Measurements from ENCODE around the gene ADAMTS4.

Gene ADAMTS4

DNA sequence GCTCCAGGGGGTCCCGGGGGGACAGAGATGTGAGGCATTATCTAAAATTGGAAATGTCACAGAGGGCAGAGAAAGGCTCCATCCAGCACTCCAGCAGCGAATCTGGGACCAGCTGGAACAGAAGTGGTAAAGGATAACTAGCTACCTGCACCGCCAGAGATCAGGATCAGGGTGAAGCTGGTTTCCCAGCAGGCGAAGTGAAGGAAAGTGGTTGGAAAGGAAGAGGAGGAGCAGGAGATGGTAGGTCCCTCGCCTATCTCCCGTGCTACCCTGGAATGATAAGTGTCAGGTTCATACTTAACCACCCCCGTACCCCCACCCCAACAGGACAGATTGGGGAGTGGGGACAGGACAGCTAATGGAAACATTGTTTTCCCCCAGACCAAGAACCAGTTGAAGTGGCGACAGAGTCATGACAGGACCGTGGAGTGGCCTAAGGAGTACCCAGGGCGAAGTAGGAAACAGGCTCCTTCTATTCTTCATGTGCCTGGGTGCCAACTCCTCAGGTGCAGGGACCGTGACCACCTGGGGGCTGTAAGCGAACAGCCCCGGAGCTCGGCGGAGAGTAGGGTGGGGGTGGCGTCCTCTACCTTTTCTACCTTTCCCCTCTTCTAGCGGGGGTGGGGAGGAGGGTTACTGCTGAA lies 22.3 kb downstream of the ADAMTS4 start:
- in situ Hi-C loops (cut with MboI; ENCODE audit: low sequenced_read_pairs), result loop anchor here (25.0 kb wide), 1 partner anchor 561 kb away; the partner anchor contains the start of gene DUSP12

DNA sequence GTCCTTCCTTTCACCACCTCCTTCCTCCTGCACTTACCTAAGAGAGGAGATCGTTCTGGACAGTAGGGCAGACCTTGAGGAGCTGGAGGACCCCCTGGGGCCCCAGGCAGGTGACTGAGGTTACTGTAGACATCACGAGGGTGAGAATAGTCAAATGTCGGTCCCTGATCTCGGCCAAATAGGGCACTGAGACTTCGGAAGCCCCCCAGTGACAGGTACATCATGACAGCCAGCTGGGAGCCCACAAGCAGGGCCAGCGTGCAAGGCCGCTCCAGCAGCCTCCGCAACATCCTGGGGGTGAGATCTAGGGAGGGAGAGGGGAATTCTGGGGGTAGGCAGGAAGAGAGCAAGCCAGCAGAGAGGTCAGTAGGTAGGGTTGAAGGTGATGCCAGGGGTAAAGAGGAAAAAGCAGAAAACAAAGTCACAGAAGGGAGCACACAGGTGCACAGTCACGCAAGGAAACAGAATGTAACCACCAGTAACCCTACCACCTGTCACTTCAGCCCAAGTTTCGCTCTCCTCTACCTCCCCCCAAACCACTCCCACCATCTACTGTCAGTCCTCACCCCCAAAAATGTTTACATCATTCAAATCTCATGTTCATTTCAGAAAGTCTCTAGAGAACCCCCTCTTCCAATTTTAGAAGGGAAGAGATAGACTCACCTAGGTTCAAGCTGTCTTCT lies 22.9 kb downstream of the ADAMTS4 start:
- in situ Hi-C loops (cut with MboI; ENCODE audit: low sequenced_read_pairs), result loop anchor here (25.0 kb wide), 1 partner anchor 561 kb away; the partner anchor contains the start of gene DUSP12

DNA sequence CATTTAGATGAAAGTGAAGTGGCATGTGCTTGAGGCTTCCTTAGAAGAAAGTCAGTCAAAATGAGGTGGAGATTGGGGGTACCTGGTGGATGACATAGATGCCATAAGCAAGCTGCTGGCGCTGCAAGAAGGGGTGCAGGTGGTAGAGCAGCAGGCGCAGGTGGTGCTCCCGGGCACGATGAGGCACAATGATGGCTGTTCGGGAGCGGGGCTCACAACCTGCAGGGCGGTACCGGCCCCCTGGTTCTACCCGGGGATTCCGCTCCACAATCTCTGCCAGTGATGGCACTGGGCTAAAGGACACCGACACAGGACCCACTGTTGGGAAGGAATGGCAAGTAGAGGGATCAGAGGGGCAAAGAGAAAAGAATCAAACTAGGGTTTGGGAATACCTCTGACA lies 23.9 kb downstream of the ADAMTS4 start:
- in situ Hi-C loops (cut with MboI; ENCODE audit: low sequenced_read_pairs), result loop anchor here (25.0 kb wide), 1 partner anchor 562 kb away; the partner anchor contains the start of gene DUSP12

DNA sequence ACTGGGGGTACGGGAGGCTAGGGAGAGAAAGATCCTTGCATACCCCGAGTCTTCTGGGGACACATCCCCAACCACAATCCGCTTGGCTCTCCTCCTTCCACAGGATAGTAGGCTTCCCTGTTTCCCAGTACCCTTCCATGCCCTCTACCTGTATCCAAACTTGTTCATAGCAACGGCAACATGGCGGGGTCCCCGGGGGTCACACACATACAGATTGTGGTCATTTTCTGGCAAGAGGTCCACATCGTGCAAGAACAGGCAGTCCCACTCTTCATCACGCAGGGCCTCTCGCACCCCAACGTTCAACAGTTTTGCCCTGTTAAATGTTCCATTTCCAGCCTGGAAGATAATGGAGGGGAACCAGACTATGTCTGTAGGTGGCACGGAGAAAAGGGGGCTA lies 25.1 kb downstream of the ADAMTS4 start:
- in situ Hi-C loops (cut with MboI; ENCODE audit: low sequenced_read_pairs), result no loop called here

DNA sequence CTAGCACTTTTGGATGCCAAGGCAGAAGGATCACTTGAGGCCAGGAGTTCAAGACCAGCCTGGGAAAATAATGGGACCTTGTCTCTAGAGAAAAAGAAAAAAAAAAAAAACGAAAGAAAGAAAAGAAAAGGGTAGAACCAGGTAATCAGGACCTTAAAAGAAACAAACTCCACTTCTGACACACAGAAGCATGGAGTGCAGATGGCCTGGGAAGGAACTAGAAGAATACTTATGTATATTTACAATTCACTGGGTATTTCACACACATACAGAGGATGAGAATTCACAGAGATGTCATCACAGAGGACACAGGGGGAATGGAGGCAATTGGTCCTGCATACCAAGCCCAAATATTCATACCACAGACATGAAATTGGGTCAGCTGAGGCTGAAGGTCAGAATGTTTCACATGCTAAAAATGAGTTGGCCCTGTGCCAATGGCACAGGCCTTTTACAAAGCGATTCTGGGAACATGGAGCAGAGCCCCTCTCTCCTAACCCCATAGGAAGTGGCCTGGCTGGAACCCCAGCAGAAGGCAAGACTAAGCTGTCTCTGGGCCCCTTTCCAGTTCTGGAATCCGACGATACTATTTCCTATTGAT lies 26.0 kb downstream of the ADAMTS4 start:
- in situ Hi-C loops (cut with MboI; ENCODE audit: low sequenced_read_pairs), result no loop called here

DNA sequence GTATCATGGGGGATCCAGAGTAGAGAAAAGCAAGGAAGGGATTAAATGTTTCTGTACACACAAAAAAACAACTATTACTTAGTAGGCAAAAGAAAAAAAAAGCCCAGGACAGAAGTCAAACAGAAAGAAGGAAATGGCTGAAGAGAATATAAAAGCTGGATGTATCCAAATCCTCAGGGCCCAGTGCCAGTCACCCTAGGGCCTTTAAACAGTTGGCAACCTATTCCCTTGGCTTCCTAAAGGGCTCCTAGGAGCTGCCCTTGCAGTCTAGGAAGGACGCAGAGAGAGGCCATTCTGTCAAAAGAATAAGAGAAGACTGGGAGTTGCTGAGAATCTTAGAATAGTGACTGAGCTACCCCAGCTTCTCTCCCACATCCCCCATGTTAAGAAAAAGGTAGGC lies 26.5 kb downstream of the ADAMTS4 start:
- in situ Hi-C loops (cut with MboI; ENCODE audit: low sequenced_read_pairs), result no loop called here

DNA sequence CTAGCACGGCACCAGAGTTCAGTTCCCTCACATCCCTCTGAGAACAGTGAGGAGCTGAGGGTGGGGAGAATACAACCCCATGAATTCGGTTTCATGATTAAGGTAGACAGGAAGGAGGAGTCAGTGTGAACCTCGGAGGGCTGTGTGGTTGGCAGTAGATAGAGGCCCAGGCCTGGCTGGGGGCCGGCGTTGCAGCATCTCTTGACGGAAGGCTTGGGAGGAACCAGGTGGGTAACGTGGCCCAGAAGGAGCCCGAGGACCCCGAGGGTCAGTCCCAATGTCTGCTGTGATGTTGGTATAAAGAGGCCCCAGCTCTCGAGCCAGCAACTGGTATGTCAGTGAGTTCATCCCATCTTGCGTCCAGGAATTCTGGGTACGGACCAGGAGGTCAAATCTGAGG lies 27.2 kb downstream of the ADAMTS4 start:
- in situ Hi-C loops (cut with MboI; ENCODE audit: low sequenced_read_pairs), result no loop called here

DNA sequence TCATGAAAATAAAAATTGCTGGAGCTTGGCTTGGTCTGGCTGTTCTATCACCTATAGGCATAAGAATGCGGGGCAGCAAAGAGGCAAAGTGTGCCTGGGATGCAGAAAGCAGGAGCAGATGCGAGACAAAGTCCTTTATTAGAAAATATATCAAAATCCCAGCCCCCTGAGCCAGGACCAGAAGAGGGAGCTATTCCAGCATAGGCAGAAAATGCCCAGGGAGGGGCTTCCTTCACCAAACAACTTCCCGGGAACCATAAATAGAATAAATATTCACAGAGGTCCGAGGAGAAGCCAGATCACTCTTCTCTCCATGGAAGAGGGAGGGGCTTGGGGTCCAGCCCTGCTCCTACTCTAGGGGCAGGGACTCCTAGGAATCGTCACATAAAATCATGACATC lies 27.7 kb downstream of the ADAMTS4 start:
- in situ Hi-C loops (cut with MboI; ENCODE audit: low sequenced_read_pairs), result no loop called here

DNA sequence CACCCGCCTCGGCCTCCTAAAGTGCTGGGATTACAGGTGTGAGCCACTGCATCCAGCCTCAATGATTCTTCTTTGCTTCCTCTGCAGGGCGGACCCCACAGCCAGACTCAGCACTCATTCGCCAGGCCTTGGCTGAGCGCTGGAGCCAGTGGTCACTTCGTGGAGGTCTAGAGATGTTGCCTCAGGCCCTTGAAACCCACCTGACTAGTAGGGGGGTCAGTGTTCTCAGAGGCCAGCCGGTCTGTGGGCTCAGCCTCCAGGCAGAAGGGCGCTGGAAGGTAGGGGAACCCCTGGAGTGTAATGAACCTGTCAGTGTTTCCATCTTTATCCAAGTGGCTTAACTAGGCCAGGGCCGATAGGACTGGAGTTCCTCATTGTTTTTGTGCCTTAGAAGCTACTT lies 29.9 kb downstream of the ADAMTS4 start:
- in situ Hi-C loops (cut with MboI; ENCODE audit: low sequenced_read_pairs), result no loop called here

DNA sequence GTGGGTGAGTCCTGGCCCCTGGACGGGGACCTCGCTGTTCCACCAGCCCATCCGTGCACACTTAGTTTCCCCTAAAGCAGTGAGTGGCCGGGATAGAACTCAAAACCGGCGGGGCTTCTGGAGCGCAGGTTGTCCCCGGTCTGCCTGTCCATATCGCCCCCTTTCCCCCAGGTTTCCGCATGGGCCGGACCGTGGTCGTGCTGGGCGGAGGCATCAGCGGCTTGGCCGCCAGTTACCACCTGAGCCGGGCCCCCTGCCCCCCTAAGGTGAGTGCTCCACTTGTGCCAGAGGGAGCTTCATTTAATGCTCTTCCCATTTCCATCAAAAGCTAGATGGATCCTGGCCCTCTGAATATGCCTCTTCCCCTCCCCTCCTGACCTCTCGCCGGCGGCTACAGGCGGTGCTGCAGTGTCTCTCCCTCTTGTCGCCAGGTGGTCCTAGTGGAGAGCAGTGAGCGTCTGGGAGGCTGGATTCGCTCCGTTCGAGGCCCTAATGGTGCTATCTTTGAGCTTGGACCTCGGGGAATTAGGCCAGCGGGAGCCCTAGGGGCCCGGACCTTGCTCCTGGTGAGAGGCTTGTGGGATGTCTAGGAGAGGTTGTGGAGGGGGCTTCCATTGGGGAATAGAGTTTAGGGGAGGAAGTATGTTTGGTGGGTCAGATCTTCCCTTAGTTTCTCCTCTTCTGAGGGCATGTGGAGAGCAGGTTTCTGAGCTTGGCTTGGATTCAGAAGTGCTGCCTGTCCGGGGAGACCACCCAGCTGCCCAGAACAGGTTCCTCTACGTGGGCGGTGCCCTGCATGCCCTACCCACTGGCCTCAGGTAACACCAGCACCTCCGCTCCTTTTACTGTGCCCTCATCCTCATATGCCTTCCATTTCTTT lies 31.9 kb downstream of the ADAMTS4 start:
- in situ Hi-C loops (cut with MboI; ENCODE audit: low sequenced_read_pairs), result no loop called here

DNA sequence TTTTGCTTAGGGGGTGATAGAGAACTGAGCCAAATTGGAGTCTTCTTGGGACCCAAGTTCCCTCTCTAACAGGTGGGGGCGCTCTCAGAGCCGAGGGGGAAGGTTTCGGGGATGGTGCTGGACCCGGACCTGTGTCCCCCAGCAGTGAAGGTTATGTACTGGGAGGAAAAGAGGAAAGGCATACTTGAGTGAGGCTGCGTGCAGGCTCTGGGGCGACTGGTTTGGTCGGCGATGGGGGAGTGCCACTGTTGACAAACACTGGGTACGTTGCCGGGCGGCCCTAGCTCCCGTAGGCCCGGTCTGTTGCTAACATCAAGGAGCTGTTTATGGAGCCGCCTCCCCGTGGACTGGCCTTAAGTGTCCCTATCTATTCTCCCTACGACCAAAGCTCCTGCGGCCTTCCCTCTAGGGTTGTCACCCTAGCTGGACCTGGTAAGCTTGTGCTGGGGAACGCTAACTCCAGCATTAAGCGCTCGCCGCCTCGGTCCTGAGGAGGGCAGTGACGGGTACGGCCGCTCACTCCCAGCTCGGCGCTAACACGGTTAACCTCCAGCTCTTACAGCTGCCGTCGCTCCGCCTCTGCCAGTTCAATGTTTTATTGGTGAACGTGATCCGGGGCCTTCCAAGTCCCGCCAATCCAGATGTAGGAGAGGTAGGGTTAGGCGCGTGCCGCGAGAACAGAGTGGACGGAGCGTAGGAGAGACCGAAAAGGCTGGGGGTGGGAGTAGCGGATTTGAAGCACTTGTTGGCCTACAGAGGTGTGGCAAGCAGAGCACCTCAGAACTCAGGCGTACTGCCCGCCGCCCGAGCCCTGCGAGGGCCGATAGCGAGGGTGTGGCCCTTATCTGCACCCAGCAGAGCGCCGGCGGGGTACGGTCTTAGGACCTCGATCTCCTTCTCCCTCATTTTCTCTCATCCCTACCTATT lies 32.8 kb downstream of the ADAMTS4 start, which contains the start of gene PPOX:
Gene PPOX (plus strand): TSS at position 685 of the 927 bp plus-strand sequence. CDS start 422 bp downstream, outside the sequence.
- in situ Hi-C loops (cut with MboI; ENCODE audit: low sequenced_read_pairs), result no loop called here

DNA sequence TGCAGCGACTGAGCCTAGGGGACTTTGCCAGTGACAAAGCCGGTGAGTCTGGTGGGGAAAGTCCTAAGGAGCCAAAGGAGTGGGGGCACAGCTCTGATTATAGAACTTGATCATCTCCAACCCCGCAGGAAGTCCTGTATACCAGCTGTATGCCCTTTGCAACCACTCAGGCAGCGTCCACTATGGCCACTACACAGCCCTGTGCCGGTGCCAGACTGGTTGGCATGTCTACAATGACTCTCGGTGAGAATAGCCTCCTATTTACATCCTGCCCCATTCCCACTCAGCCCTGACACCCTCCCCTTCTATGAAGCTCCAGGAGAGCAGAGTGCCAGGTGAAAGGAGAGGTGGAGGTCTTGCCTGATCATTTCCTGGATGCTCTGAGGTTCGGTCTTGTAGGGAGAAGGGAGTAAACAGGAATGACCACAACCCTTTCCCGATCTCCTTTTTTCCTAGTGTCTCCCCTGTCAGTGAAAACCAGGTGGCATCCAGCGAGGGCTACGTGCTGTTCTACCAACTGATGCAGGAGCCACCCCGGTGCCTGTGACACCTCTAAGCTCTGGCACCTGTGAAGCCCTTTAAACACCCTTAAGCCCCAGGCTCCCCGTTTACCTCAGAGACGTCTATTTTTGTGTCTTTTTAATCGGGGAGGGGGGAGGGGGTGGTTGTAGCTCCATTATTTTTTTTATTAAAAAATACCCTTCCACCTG lies 33.8 kb downstream of the ADAMTS4 start:
- in situ Hi-C loops (cut with MboI; ENCODE audit: low sequenced_read_pairs), result no loop called here

DNA sequence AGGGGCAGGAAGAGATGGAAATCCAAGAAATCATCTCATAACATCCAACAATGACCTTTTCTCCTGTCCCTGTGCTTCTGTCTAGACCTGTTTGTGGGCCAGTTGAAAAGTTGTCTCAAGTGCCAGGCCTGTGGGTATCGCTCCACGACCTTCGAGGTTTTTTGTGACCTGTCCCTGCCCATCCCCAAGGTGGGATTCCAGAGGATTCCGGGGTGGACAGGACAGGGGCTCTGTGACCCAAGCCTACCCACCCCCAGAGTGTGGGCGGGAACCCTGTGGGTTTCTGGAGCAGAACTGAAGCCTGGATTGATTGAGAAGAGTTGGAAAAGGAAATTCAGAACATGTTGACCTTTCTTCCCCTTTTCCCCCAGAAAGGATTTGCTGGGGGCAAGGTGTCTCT lies 35.1 kb downstream of the ADAMTS4 start:
- in situ Hi-C loops (cut with MboI; ENCODE audit: low sequenced_read_pairs), result no loop called here

DNA sequence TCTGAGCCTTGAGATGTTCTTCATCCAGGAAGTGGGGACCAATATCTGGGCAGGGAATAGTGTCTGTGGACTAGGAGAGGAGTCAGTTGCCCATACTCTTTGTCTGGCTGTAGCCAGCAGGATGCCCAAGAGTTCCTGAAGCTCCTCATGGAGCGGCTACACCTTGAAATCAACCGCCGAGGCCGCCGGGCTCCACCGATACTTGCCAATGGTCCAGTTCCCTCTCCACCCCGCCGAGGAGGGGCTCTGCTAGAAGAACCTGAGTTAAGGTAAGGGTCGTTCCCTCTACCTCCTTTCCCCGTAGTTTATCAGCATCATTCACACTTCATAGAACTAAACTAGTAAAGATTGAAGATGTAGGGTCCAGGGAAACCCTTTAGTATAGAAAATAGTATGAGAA lies 36.0 kb downstream of the ADAMTS4 start:
- in situ Hi-C loops (cut with MboI; ENCODE audit: low sequenced_read_pairs), result no loop called here

DNA sequence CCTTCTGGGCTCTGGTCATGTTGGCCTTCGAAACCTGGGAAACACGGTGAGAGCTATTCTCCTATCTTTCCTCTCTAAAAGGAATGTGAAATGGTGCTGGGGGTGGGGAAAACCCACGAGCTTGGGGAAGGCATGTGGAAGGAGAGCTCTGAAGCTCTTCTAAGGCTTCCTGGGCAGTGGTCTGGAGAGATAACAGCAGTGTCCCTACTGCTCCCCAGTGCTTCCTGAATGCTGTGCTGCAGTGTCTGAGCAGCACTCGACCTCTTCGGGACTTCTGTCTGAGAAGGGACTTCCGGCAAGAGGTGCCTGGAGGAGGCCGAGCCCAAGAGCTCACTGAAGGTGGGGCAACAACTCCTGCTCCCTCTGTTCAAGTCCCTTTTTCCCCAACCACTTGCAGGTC lies 36.8 kb downstream of the ADAMTS4 start:
- in situ Hi-C loops (cut with MboI; ENCODE audit: low sequenced_read_pairs), result no loop called here

DNA sequence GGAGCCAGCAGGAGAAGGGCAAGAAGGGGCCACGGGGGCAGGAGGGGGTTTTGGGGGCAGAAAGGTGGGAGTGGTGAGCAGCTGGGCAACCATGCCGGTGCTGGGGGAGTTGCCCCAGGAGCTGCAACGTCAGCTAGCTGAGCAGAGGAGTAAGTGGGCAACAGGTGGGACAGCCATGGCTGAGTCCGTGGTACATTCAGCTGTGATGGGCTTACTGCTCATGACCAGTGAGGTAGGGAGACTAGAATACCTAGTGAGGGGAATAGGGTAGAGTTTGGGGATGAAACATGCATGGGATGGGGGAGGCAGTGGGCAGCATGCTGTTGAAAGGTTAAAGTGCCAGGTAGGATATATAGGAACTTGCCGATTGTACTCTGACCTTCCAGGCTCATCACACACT lies 37.2 kb downstream of the ADAMTS4 start:
- in situ Hi-C loops (cut with MboI; ENCODE audit: low sequenced_read_pairs), result no loop called here

DNA sequence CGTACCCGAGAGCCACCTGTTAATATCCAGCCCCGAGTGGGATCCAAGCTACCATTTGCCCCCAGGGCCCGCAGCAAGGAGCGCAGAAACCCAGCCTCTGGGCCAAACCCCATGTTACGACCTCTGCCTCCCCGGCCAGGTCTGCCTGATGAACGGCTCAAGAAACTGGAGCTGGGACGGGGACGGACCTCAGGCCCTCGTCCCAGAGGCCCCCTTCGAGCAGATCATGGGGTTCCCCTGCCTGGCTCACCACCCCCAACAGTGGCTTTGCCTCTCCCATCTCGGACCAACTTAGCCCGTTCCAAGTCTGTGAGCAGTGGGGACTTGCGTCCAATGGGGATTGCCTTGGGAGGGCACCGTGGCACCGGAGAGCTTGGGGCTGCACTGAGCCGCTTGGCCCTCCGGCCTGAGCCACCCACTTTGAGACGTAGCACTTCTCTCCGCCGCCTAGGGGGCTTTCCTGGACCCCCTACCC lies 38.1 kb downstream of the ADAMTS4 start:
- in situ Hi-C loops (cut with MboI; ENCODE audit: low sequenced_read_pairs), result no loop called here

DNA sequence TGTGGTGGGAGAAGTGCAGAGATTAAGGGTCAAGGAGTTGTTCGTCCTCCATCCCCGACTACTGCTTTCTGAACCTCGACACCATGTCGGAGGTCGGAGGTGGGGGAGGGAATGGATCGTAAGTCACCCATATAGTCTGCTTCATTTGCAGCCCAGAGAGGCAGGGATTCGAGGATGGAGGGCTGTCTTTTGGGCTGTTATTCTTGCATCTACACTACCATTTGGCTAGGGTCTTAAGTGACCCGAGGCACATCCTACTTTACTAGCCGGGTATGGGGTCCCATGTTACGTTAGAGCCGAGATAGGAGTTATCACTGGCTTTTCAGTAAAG lies 39.0 kb downstream of the ADAMTS4 start:
- in situ Hi-C loops (cut with MboI; ENCODE audit: low sequenced_read_pairs), result no loop called here

Measured in HL-60/S4 (cell line).